HG02642 (cell line): ENCODE results near the gene NTM.
A peak's percentile ranks its signal among the peaks of the same experiment; 100 is the strongest.
"Not testable (repeated sequence)": the region's sequence is repeated elsewhere in the genome, so short reads cannot be mapped to it uniquely, and the experiment has no call there.

Source experiments
- ATAC-seq: cut with Tn5 transposase; IDR thresholded peaks from one replicate; pipeline ENCODE4 v1.9.1; 2021; ENCODE audit warnings: mild to moderate bottlenecking; ENCODE audit not compliant: unreplicated experiment, poor library complexity

NTM gene

DNA sequence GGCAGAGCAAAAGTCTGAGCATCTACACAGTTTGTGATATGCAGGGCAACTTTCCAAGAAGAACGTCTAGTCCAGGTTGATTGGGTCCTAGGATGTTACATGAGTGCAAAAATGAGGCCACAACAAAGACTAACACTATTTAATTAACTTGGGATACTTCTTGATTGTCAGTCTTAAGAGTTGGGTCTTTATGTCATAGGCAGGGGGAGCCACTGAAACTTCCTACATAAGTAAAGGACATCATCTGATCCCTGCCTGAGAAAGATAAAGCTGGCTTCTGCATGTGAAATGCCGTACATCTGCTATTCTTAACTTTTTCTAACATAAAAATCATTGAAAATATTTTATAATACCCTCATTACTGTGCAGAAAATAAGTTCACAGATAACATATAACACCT is 525.5 kb downstream of the NTM start:
- ATAC-seq, result no peak

DNA sequence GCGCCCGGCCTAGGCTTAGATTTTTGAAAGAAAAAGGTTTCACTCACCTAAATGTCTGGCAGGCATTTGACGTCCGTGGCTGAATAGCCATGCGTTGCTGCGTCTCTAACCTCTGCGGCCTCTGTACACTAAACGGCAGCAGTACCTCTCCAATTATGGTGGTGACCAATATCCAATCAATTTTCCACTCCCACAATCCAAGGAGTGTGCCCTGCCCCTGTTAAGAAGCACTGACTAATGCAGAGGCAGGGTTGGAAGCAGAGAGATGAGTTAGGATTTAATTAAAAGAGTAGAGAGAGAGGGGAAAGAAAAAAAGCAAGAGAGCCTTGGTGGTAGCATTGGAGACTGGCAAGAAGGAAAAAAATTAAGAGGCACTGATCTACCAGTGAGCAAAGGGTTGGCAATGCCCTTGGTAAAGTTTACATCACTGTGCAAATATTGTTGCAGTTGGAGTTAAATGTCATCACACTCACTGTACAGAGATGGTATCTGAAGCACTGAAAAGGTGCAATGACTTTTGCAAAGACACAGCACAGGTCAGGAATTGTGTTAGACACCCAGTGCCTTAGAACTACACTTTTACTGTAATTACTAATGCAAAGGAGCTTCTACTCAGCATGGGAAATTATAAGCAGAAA is 526.7 kb downstream of the NTM start:
- no peak for ATAC-seq

DNA sequence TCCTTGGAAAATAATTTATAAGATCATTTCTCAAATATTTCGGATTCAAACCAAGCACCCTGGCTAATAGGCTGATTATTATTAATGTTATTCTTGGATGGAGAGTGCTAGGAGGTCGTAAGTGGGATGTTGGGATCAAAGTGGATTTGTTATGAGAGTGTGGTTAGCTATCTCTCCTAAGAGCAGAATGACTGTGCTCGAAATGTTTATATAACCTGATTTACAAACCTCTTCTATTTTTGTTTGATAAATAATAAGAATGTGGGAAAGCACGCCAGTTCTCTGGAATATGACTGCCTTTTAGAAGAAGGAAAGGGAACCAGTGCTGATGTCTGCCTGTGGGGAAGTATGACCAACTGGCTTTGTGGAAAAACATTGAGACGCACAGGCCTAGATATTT is 527.5 kb downstream of the NTM start:
- ATAC-seq, result no peak

DNA sequence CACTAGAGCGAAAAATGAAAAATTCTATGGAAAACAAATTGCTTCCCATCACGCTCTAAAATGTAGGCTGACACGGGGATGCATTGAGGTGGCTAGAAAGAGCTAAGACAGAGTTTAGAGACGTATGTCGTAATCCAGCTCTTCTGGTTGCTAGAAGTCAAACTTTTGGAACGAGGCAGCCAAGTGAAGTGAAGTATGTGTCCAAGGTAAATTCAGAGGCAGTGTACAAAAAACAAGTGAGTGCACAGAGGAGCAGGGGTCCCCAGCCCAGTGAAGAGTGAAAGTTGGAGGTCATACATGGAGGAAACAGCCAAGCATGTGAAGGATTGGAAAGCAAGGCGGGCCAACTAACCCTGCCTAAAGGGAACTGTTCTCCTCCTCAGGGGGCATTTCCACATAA is 528.5 kb downstream of the NTM start:
- ATAC-seq, result no peak

DNA sequence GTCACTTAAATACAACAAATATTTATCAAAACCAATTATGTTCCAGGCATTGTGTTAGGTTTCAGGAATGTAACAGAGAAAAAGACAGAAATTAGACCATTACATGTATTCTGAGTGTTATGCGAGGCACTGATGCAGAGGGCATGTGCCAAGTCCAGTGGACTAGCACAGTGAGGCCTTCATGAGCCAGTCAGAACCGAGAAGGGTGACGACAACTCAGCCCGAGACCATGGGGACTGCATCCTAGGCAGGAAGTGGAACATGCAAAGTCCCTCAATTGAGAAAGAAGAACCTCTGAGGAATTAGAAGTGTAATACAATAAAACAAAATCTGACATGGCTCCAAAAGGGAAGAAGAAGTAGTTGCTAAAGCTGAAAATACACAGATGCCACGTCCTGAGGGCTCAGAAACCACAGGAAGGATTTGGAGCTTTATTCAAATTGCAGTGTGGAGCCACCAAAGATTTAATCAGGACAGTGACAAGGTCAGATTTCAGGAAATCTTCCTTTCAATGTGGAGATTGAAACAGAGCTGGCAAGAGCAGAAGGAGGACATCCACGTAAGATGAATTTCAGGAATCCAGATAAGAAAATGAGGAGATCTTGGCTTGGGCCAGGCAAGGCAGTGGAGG is 529.6 kb downstream of the NTM start:
- ATAC-seq, result peak; percentile 43

DNA sequence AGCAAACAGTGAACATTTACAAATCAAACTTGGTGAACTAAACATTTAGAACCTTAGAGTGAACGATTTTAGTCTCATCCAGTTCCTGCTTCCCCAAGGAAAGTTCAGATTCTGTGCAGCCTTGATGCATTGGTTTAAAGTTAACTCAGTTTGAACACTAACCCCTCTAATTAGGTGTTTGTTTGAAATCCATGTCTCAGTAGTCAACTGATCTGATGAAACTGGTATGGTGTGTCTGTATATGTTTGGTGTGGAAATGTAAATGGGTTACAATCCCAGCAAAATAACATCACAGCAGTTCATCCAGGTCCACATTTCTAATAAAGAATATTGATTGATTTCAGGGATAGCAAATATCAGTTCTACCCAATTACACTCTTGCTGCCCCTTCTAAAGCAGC is 532.0 kb downstream of the NTM start:
- no peak for ATAC-seq

DNA sequence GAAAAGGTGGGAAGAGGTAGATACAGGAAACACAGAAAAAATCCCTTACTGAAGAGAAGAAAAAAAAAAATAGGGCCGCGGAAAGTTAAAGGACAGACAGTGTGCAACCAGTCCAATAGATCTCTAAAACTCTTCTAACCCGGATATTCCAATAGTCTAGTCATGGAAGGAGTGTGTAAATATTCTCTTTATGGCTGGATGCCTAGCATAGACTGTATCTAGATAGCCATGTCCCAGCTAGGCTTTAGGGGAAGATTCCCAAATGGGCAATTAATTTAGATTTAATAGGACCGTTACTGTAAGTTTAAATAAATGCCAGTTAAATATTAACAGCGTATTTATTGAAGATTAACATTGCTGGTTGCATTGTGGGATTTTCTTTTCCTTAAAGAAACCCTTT is 532.7 kb downstream of the NTM start:
- ATAC-seq, result no peak

DNA sequence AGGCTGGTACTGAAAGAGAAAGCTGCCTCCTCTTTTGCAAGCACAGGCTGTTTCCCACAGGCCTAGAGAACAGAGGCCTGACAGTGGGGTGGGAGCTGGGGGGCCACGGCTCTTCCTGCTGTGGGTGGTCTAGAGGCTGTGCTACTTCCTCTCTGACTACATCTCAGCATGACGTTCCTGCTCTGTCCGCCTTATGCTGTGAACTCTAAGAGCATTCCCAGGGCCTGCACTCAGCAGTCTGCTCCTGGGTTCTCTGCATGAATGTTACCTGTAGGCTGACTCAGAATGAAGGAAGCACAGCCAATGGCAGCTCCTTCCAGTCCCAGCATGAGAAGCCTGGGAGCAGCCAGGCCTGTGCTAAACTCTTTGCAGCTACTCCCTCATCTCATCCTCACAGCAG is 534.3 kb downstream of the NTM start:
- ATAC-seq, result no peak

DNA sequence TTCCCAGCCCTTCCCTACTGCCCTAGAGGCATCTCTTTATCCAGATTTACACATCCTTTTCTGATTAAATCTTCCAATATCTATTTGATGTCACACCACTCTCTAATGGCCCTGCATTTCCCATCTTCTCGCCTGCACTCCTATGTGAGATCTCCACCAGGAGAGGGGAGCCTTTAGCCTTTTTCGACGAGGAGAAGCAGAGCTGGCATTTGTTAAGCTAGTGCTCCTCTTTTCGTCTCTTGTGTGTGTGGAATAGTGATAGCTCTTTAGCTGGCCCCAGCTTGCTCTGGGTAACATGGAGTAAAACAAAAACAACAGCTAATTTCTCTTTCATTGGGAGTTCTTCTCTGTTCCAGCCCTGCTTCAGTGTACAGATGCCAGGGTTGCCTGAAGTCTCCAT is 536.5 kb downstream of the NTM start:
- no peak for ATAC-seq

DNA sequence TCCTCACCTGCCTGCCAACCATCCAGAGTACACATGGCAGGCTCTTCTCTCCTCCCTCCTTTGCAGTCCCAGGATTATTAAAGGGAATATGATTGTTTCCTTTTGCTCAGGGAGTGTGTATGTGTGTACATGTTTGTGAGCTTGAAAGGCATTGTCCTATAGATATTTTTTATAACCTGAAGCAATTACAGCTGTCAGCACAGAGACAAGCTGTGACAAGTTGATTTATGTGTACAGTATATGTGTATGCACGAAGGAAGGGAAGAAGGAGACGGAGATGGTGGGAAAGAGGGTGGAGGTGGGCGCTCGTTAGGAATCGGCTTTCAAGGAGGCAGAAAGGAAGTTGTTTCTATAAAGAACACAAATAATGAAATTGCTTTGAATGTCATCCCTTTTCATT is 537.0 kb downstream of the NTM start:
- ATAC-seq, result no peak

DNA sequence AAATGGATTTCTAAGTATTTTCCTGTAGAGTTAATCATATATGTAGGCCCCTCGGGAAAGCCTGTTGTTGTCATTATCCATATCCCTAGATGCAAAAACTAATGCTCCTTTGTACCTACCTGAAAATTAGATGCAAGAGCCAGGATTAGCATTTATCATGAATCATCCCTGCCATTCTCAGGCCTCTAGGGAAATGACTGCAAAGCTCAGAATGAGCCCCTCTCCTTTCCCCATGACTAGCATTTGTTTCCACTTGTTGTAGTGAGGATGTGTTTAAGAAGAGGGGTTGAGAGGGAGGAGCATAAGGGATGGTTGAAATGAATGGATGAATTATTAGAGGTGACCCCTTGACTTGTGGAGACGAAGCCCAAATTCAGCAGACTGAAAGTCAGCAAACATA is 537.9 kb downstream of the NTM start:
- ATAC-seq, result no peak

DNA sequence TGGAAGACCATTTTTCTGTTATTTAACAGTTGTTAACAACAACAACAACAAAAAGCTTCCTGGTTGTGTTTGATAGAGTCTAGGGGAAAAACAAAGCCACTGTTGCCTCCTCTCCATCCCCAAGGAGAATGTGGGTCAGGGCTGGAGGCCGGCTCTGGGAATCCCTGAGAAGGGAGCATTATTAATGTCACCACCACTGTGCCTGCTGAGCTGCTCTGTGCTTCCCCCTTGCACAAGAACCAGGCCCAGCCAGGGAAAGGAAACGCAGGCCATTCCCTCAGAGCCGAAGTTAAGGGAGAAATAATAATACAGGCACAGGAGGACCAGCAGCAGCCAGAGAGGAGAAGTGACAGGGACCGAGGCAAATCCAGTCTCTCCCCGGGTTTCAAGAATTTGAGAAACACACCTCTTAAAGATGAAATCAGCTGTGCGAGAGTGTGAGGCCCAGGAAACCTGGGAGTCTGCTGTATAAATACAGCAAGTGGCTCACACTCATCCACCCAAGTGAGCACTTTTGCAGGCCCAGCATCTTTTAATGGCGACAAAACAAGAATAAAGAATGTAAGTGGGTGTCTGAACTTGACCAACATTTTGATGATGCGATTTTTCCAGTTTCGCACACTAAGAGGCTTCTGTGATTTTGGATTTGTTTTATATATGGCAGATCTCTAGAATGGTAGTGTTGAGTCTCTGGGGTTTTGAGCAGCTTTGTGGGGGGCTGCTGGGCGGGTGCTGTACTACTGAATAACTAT is 539.2 kb downstream of the NTM start:
- ATAC-seq, result no peak

DNA sequence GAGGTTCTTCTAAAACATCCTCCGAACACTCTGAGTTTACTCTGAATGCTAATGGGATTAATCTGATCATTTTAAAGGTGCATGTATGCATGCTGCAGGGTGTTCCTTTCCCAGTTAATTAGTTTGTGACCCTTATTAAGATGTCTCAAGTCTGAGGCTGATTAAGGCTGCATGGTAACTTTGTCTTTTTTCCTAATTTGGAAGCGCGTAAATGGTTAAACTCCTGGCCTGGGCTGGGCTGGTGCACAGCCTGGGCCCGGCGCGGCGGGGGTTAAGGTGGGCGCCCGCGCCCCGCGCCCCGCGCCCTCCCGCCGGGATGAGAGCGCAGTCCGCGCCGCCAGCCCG is 539.7 kb downstream of the NTM start:
- ATAC-seq, result no peak

DNA sequence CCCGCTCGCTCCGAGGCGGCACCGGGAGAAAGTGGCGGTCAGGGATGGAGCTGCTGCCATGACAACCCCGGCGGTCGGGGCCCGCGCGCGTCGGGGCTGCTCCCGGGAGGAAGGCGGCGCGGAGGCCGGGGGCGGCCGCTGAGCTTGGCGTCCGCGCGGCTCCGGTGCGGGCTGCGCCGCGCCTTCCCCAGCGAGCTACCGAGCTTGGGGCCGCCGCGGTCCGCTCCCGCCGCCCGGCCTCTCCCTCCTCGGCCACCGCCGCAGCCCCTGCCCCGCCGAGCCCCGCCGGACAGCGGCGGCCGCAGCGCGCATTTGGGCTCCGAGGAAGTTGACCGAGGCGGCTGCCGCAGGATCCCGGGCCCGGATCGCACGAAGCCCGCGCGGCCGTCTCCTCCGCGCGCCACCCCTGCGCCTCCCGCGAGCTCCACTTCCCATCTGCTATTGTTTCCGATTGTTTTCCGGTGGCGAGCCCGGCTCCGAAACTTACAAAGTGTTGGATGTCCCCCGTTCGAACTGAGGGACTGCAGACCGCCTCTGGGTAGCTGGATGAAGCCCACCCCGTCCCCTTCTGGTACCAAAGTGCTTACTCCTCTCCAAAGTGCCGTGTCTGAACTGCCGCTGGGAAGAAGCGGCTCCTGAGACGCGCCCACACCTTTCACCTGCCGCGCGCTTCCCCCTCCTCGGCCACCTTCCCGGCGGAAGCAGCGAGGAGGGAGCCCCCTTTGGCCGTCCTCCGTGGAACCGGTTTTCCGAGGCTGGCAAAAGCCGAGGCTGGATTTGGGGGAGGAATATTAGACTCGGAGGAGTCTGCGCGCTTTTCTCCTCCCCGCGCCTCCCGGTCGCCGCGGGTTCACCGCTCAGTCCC is 540.3 kb downstream of the NTM start:
- ATAC-seq, result no peak

DNA sequence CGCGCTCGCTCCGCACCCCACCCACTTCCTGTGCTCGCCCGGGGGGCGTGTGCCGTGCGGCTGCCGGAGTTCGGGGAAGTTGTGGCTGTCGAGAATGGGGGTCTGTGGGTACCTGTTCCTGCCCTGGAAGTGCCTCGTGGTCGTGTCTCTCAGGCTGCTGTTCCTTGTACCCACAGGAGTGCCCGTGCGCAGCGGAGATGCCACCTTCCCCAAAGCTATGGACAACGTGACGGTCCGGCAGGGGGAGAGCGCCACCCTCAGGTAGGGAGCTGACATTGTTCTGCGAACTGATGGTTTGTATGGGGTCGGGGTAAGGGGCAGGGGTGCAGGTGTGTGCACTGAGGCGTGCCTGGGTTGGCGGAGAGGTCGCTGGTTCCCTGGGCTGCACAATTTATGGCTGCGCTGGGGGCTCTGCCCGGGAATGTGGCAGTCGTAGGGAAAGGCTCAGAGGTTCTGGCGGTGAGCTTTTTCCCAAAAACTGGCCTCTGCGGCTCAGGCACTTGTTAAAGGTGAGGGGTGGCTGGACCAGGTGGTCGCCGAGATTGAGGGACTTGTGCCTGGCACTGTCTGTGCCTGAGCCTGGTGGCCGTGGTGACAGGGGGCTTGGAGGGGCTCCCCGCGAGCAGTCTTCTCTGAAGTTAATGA is 541.1 kb downstream of the NTM start:
- not testable (repeated sequence) for ATAC-seq

DNA sequence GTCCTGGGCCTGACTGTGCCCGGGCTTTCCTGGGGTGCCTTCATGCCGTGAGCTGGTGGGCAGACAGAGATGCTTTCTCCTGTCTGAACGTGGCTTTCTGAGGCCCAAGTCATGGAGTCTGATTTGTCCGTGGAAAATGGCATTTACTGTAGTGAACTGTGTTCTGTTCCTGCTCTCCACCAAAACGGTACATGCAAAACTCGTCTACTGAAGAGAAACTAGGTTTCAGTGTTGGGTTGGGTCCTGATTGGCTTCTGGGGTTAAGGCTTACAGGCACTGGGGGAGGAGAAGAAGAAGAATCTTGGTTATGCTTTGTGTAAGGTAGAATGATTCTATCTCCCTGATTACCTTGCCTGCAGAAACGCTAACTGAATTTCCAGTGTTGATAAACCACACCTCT is 541.7 kb downstream of the NTM start:
- no peak for ATAC-seq

DNA sequence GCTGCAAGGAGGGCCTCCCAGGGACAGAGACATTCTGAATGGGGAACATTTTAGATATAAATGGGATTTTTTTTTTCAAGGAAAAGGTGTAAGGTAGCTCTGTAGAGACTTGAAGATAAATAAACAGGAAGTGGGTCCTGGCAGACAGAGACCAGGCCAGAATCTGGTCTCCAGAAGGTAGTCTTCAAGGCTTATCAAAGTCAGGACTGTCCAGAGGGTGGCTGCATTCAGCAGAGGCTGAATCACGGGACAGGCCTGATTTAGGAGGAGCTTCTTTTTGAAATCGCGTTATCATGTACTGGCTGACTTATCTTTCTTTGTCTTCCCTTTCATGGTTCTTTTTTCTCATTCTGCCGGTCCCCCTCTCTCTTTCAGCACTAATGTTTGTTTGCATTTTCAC is 542.9 kb downstream of the NTM start:
- no peak for ATAC-seq

DNA sequence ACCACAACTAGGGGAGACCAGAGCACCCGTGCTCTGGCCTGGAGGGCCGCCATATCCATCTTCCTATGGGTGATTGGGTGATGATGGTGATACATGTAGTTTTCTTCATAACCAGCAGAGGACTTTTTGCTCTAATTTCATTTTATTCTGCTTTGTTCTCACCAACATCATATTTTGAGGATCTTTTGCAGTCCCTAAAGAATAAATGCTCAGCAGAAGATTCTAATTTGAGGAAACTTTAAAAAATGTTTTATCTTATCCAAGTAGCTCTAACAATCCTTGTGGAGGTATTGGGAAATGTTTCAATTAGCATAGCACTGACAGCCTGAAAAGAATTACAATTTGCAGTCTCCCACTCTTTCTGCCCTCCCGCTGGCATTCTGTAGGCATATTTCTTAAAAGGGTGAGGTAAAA is 544.0 kb downstream of the NTM start:
- ATAC-seq, result no peak

DNA sequence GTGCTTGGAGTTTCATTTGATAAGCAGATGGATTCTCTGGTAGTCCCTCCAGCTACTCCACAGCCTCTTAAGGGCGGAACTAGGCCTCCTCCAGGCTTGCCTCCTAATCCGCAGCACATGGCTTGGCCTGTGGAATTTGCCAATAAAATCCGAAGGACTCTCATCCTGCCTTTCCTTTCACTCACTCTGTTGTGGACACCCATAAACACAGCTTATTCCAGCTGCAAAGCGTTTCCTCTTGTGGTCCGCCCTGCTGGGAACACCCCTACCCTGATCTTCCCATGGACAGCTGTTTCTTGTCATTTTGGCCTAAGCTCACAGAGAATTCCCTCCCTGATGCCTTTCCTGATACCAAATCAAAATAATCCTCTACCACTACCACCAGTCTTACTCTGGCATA is 546.2 kb downstream of the NTM start:
- ATAC-seq, result no peak

DNA sequence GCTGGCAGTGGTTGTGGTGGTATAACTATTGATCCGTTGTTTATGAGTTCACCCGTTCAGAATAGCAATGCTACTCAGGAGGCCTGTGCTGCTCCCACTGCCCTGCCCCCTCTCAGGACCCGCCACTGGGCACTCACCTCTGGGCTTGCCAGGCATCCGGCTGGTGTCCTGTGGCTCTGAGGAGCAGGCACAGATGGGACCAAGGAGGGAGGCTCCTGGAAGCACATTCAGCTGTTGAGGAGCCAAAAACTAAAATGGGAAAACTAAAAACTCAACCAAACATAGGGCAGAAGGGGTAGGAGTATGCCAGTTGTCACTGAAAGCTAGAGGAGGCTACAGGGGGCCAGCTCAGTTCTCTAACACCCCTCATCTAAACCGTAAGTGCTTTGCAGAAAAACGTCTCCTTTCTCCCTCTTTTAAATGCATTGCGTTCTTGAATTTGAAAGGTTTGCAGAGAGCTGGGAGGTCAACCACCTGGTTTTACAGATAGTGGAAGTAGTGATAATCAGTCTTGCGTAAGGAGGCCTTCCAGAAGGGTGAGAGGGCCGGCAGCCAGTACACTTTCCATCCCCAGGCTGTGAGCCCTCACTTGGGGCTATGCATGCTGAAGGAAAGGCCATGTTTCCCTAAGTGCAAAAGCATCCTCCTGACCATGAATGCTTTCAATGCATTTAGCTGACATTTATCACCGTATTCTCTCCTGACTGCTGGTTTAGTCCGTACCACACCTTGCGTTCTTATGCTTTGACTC is 547.4 kb downstream of the NTM start:
- ATAC-seq, result no peak
